ENCODE results near the gene YWHAB. TPM values are rescaled to one million over a fixed set of nuclear protein-coding genes. Genes with fewer than 3 reads are reported as not detected.

The YWHAB gene
- total RNA-seq, 2 donors from 2014 or later = 135 to 156 TPM

GRCh38 chr20:44942264-44942973 lies 56.9 kb downstream of the YWHAB start:
- Histone ChIP-seq H3K27me3 (replicated peaks; ENCODE audit: insufficient read depth) (no peaks in the 10 kb centered on the region), H3K4me3 (no peak overlapping the region), H3K9me3 (no peaks in the 10 kb centered on the region), H3K27ac (no peak overlapping the region), H3K4me1 (ENCODE audit: control insufficient read depth in 1 of 2, low read depth in 2 of 2) (no peaks in the 10 kb centered on the region), H3K36me3 (peaks cover 56% of the 10 kb centered on the region)
- no peak for DNase-seq (ENCODE audit: low spot score)
- ATAC-seq (ENCODE audit: insufficient number of reproducible peaks, low FRiP score, low read depth) = no peak
- TF ChIP-seq CTCF (IDR thresholded peaks at IDR 0.05) = no peak

- ATAC-seq (ENCODE audit: insufficient number of reproducible peaks, low FRiP score, low read depth) (no peak), DNase-seq (ENCODE audit: low spot score) (no peak)
- Histone ChIP-seq H3K36me3 (peaks cover 62% of the 10 kb centered on the region), H3K27me3 (replicated peaks; ENCODE audit: insufficient read depth) (no peaks in the 10 kb centered on the region), H3K4me3 (no peak overlapping the region), H3K4me1 (ENCODE audit: control insufficient read depth in 1 of 2, low read depth in 2 of 2) (no peaks in the 10 kb centered on the region), H3K9me3 (no peaks in the 10 kb centered on the region), H3K27ac (no peak overlapping the region)
- TF ChIP-seq CTCF (IDR thresholded peaks at IDR 0.05) = no peak
These were observed 58.3 kb downstream of the YWHAB start for GRCh38 chr20:44943828-44944227.

- peaks cover 65% of the 10 kb centered on the region for H3K36me3 ChIP-seq
- no peaks in the 10 kb centered on the region for H3K9me3 ChIP-seq
- TF ChIP-seq CTCF (IDR thresholded peaks at IDR 0.05) = no peak
- H3K4me1 ChIP-seq (ENCODE audit: control insufficient read depth in 1 of 2, low read depth in 2 of 2) = no peaks in the 10 kb centered on the region
- H3K27ac ChIP-seq = no peak overlapping the region
- ATAC-seq (ENCODE audit: insufficient number of reproducible peaks, low FRiP score, low read depth) (no peak), DNase-seq (ENCODE audit: low spot score) (no peak)
- no peaks in the 10 kb centered on the region for H3K27me3 ChIP-seq (replicated peaks; ENCODE audit: insufficient read depth)
- H3K4me3 ChIP-seq = no peak overlapping the region
These were observed 59.8 kb downstream of the YWHAB start for GRCh38 chr20:44945261-44945660.

- Histone ChIP-seq H3K27me3 (replicated peaks; ENCODE audit: insufficient read depth) (no peaks in the 10 kb centered on the region), H3K27ac (no peak overlapping the region), H3K9me3 (no peaks in the 10 kb centered on the region), H3K4me3 (no peak overlapping the region), H3K4me1 (ENCODE audit: control insufficient read depth in 1 of 2, low read depth in 2 of 2) (no peaks in the 10 kb centered on the region), H3K36me3 (peaks cover 68% of the 10 kb centered on the region)
- DNase-seq (ENCODE audit: low spot score) = no peak
- no peak for ATAC-seq (ENCODE audit: insufficient number of reproducible peaks, low FRiP score, low read depth)
- TF ChIP-seq CTCF (IDR thresholded peaks at IDR 0.05) = no peak
These were observed 60.9 kb downstream of the YWHAB start for GRCh38 chr20:44946271-44946852.

GRCh38 chr20:44948107-44948506 lies 62.6 kb downstream of the YWHAB start:
- peaks cover 59% of the 10 kb centered on the region for H3K36me3 ChIP-seq
- no peaks in the 10 kb centered on the region for H3K4me1 ChIP-seq (ENCODE audit: control insufficient read depth in 1 of 2, low read depth in 2 of 2)
- TF ChIP-seq CTCF (IDR thresholded peaks at IDR 0.05) = no peak
- no peaks in the 10 kb centered on the region for H3K27me3 ChIP-seq (replicated peaks; ENCODE audit: insufficient read depth)
- peak overlapping the region in 1 of 2 donors; percentile 8 for H3K27ac ChIP-seq
- H3K4me3 ChIP-seq = no peak overlapping the region
- H3K9me3 ChIP-seq = no peaks in the 10 kb centered on the region
- DNase-seq (ENCODE audit: low spot score) (no peak), ATAC-seq (ENCODE audit: insufficient number of reproducible peaks, low FRiP score, low read depth) (no peak)

Measured in thoracic aorta (tissue), 2 donors.